GM21737 (cell line): ENCODE results near the gene CD96.

ENCODE experiments used
- ATAC-seq: cut with Tn5 transposase; IDR thresholded peaks from one replicate; pipeline ENCODE4 v1.9.1; 2021; ENCODE audit warnings: mild to moderate bottlenecking, moderate library complexity; ENCODE audit not compliant: unreplicated experiment

The CD96 gene

GRCh38 chr3:111593666-111594065 lies 51.7 kb downstream of the CD96 start:
- no peak for ATAC-seq

GRCh38 chr3:111594205-111594604 lies 52.2 kb downstream of the CD96 start:
- peak; percentile 68 for ATAC-seq

DNA sequence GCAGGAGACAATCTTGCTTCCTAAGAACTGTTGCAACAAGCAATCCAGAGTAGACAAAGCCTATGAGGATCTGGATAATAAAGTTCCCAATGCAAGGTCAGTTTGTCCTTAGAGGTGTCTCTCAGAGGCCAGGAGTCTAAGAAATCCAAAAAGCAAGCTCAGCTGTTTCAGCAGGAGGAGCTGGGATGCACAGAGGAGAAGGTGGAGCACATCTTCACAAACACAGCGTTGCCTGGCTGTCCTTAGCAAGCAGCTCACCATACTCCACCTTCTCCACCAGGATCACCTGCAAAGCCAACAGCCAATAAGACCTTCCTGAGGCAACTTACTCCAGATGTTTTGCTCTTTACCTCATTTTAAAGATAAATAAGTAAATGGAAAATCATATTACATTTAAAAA lies 52.8 kb downstream of the CD96 start:
- ATAC-seq = no peak

GRCh38 chr3:111595232-111595631 lies 53.2 kb downstream of the CD96 start, which contains the start of gene ZBED2:
ZBED2 (minus strand) TSS chr3:111595346; CDS start chr3:111594201, 1,145 bp downstream.
- no peak for ATAC-seq

- ATAC-seq = no peak
These were observed 54.3 kb downstream of the CD96 start for GRCh38 chr3:111596328-111596727.

GRCh38 chr3:111598139-111598538 lies 56.1 kb downstream of the CD96 start:
- ATAC-seq = no peak

DNA sequence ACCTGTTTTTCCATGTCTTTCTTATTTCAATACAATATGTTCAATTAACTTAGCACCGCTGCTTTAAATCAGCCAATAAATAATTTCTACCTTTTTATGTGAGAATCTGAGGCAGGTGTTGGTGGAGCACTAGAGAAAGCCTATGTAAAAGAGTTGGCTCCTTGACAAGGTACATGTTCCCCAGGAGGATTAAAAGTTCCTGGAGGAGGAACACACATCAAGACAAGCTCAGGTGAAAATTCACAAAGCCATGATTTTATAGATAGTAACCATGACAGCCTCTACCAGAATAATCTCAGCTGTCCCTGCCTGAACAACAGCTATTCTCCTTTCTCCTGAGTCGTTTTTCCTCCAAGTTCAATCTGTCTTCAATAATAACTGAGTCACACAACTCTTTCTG lies 56.6 kb downstream of the CD96 start:
- ATAC-seq = no peak

GRCh38 chr3:111601810-111602209 lies 59.8 kb downstream of the CD96 start:
- ATAC-seq = no peak

- no peak for ATAC-seq
These were observed 61.7 kb downstream of the CD96 start for GRCh38 chr3:111603679-111604078.

- no peak for ATAC-seq
These were observed 62.1 kb downstream of the CD96 start for GRCh38 chr3:111604119-111604518.

DNA sequence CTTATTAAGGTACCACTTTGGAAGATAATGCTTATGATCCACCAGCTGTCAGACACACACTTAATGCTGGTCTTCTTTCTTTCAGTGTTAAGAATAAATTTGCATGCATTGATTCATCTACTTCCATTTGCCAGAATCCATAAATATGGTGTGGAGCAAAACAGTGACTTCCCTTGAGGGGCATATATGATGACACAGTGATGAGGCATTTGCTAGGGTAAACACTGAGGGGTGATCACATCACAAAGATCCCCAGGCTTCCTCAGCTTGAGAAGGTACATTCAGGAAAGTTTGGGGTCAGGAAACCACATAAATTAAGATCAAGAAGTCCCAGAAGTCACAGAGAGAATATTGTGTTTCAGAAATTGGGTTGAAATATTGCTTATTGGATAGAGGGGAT lies 63.0 kb downstream of the CD96 start:
- ATAC-seq = no peak

- ATAC-seq = no peak
These were observed 63.5 kb downstream of the CD96 start for GRCh38 chr3:111605493-111605892.

GRCh38 chr3:111607240-111607920 lies 65.4 kb downstream of the CD96 start:
- ATAC-seq = no peak

DNA sequence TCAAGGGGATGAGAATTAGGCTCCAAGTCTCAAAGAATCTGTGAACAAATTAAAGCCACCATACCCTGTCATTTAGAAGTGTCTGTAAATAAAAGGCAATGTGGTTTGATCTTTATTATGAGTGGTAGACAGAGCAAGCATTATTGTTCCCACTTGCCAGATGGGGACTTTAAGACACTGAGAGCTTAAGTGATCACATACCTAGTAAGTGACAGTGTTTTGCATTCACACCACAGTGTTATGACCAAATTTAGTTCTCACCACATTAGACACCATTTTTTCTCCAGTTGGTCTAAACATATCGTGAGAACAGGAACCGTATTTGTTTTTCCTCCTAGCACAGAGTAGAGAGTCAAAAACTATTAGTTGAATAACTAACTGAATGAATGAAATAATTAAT lies 66.4 kb downstream of the CD96 start:
- ATAC-seq = no peak

- no peak for ATAC-seq
These were observed 67.7 kb downstream of the CD96 start for GRCh38 chr3:111609700-111610099.

- peak; percentile 98 for ATAC-seq
These were observed 68.2 kb downstream of the CD96 start for GRCh38 chr3:111610189-111610588.

DNA sequence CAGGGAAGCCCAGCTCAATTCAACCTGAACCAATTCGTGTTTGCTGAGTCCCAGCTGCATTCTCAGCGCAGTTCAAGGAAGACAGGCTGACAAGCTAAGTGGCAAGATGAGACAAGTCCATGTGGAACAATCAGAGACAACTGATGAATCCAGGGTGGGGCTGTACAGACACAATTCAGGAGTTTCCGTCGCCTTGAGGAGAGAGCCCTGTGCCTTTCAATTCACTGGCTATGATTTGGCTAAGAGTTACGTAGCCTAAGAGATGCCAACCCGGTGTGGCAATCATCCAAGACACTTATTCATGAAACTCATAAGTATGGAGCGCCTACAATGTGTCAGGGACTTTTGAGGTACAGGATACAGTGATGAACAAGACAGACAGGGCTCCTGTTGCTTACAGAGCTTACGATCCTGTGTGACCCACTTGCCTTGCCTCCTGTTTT lies 68.6 kb downstream of the CD96 start:
- peak; percentile 13 for ATAC-seq

GRCh38 chr3:111613294-111613693 lies 71.3 kb downstream of the CD96 start:
- no peak for ATAC-seq

GRCh38 chr3:111615880-111616279 lies 73.9 kb downstream of the CD96 start:
- no peak for ATAC-seq

DNA sequence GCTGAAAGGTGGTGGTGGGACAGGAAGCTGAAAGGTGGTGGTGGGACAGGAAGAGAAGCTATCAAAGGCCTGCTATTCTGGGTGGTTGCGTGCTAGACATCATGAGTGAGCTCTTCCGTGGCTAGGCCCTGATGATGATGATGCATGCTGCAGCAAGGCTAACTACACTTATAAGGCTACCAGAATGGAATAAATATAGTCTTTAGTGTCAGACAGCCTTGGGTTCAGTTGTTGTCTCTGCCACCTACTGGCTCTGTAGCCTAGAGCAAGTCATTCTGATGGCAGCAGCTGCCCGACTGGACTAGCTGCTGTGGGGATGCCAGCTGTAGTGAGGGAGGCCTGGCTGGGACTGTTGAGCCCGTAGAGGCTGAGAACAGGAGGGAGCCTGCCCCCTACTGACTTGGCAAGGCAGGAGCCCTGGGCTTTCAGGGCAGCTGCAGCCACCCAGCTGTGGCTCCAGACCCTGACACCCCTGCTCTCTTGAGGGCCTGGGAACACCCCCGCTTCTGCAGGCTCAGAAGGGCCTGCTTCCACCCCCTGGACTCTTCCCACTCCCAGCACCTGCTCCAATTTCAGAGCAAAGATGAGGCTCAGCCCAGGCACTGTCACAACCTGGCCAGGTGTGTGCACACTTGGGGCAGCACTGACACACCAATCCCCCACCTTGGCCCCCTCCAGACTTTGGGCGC lies 74.6 kb downstream of the CD96 start:
- peak; percentile 81 for ATAC-seq

DNA sequence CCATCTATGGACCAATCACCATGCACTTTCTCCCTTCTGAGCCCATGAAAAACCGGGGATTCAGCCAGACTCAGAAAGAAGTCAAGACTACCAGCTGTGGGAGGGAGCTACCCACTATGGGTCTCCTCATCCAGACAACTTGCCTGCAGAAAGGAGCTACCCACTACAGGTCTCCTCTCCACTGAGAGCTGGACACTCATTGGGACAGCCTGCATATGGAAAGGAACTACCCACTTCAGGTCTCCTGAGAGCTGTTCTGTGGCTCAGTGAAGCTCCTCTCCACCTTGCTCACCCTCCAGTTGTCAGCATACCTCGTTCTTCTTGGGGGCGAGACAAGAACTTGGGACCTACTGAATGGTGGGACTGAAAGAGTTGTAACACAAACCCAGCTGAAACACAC lies 75.4 kb downstream of the CD96 start:
- no peak for ATAC-seq

DNA sequence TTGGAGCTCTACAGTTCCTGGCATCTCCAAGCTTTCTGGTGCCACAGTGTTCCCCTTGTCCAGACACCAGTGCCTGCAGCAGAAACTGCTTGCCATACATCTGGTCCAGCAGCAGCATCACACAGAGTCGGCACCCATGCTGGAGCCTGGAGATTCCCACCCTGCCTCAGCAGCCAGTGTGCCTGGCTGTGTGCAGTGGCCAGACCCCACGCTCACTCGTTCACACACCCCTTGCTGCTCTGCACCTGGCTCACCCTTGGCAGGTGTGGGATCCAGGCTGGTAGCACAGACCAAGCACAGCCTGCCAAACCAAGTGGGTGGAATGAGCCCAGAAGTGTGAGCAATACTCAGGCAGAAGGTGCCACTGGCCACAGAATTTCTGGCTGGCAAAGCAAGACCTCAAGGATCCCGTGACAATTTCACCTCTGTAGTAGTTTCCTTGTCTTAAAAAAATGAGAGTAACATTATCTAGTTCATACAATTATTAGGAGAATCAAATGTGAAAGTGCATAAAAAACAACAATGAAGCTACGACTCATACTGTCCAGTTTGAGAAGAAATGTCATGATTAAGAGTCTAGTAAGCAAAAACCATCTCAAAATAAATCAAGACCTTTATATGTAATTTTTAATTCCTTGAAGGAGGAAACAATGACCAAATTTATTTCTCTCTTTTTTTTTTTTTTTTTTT lies 76.1 kb downstream of the CD96 start:
- ATAC-seq = no peak
